HG02970 (cell line): ENCODE measurements around the gene ARHGAP5.
"Not testable (repeated sequence)": the region's sequence is repeated elsewhere in the genome, so short reads cannot be mapped to it uniquely, and the experiment has no call there.

Experiments
- ATAC-seq: cut with Tn5 transposase; IDR thresholded peaks from one replicate; pipeline ENCODE4 v1.9.1; 2021; ENCODE audit warnings: mild to moderate bottlenecking, moderate library complexity, moderate number of reproducible peaks; ENCODE audit not compliant: unreplicated experiment, low FRiP score

The ARHGAP5 gene

DNA sequence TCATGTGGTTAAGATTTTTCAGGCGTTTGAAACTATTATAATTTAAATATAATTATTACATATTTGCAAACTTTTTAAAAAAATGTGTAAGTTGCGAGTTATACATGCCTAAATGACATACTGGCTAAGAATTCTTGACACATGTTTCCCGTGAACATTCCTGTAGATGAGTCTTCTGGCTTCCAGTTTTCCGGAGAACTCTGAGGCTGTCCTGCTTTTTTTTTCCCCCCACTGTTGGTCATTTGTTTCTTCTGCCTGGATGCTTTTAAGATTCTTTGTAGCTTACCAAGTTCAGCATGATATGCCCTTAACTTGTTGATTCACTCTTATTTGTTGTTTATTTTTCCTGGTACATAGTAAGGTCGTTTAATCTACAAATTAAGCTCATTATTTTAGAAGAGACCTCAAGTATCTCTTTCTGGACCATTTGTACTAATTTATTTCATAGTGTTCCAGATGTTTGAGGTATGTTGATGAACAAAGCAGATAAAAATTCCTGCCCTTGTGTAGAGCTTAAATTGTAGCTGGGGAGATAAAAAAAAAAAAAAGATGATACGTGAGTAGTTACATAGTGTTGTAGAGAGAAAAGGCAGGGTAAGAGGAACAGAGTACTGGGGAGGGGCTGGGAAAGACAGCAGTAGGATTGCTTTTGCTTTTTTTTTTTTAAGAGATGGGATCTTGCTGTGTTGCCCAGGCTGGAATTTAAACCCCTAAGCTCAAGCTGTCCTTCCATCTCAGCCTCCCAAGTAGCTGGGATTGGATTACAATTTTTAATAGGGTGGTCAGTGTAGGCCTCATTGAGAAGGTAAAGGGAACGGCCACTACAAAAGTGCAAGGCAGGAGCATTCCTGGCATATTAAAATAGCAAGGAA, 32.8 kb downstream of the ARHGAP5 start:
- no peak for ATAC-seq

DNA sequence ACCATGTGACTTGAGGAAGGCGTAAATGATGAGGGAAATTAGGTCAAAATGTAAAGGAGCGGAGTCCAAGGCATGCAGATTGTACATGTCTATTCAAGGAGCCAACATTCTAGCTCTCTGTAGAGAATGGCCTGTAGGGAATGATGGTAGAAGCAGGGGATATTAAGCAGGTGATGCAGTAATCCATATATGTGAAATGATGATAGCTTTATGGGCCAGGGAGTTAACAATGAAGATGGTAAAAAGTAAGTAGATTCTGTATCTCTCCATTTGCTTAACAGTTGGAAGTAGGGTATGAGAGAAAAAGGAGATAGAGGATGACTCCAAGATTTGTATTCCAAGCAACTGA, 33.4 kb downstream of the ARHGAP5 start:
- ATAC-seq, result no peak

GRCh38 chr14:32121536-32121935, 44.4 kb downstream of the ARHGAP5 start:
- ATAC-seq, result no peak

DNA sequence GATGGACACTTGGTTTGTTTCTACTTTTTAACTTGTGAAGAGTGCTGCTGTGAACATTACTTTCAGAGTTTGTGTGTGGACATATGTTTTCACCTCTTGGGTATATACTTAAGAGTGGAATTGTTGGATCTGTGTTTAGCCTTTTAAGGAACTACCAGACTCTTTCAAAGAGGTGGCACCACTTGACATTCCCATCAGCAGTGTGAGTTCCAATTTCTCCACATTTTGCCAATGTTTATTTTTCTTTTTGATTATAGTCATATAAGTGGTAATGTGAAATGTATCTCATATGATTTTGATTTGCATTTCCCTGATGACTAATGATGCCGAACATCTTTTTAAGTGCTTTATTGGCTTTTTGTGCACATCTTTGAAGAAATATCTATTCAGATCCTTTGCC, 44.8 kb downstream of the ARHGAP5 start:
- no peak for ATAC-seq

GRCh38 chr14:32126899-32127730, 50.0 kb downstream of the ARHGAP5 start:
- not testable (repeated sequence) for ATAC-seq

GRCh38 chr14:32127731-32128654, 50.9 kb downstream of the ARHGAP5 start:
- not testable (repeated sequence) for ATAC-seq

DNA sequence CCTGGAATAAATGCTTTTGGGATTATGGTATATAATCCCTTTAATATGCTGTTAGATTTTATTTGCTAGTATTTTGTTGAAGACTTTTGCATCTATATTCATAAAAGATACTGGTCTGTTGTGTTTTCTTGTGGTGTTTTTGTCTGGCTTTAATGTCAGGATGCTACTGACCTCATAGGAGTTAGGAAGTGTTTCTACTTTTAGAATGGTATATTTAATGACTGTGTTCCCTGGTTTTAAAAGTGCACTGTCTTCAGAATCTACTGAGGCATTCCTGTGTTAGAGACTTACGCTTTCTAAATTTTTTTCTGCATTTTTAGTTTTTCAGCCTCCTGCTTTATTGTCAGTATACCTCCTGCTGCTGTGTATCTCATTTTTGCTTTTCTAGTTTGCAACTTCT, 51.6 kb downstream of the ARHGAP5 start:
- no peak for ATAC-seq

GRCh38 chr14:32129124-32129523, 52.0 kb downstream of the ARHGAP5 start:
- ATAC-seq, result no peak

GRCh38 chr14:32131689-32132088, 54.6 kb downstream of the ARHGAP5 start:
- not testable (repeated sequence) for ATAC-seq

GRCh38 chr14:32134448-32135097, 57.5 kb downstream of the ARHGAP5 start:
- no peak for ATAC-seq

DNA sequence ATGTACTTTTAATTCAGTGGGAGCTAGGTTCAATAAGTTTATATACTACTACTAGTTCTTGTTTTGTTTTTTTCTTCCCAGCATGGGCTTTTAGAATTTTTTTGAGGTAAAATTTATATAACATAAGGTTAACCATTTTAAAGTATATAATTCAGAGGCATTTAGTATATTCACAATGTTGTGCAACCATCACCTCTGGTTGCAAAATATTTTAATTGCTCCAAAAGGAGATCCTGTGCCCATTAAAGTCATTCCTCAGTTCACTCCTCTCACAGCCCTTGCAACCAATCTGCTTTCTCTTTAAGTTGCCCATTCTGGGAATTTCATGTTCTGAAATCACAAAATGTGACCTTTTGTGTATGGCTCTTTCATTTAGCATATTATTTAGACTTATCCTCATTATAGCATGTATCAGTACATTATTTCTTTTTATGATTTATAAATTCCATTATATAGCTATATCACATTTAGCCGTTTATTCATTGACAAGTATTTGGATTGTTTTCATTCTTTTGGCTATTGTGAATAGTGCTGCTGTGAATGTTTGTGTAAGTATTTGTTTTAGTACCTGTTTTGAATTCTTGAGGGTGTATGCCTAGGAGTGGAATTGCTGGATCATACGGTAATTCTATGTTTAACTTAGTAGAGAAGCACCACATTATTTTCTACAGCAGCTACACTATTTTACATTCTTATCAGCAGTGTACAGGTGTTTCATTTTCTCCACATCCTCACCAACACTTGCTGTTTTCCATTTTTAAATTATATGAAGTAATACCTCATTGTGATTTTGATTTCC, 59.1 kb downstream of the ARHGAP5 start:
- no peak for ATAC-seq

DNA sequence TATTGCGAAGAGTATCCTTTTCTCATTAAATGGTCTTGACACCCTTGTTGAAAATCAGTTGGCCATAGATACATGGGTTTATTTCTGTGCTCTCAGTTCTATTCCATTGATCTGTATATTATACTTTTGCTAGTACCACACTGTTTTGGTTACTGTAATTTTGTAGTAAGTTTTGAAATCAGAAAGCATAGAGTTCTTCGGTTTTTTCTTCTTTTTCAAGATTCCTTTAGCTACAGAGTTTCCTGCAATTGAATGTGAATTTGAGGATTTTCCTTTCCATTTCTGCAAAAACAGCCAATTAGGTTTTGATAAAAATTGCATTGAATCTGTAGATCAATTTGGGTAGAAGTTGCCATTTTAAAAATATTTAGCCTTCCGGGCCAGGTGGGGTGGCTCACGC, 60.2 kb downstream of the ARHGAP5 start:
- ATAC-seq, result no peak

DNA sequence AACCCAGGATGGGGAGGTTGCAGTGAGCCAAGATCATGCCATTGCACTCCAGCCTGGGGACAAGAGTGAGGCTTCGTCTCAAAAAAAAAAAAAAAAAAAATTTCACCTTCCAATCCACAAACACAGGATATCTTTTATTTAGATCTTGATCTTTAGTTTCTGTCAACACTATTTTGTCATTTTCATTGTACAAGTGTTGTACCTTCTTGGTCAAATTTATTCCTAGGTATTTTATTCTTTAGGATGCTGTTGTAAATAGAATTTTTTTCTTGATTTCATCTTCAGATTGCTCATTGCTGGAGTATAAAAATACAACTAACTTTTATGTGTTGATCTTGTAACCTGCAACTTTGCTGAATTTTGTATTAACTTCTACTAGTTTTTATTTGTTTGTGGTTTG, 60.8 kb downstream of the ARHGAP5 start:
- no peak for ATAC-seq

- no peak for ATAC-seq
Observed at GRCh38 chr14:32142341-32142740, 65.2 kb downstream of the ARHGAP5 start.

- no peak for ATAC-seq
Observed at GRCh38 chr14:32142754-32143437, 65.8 kb downstream of the ARHGAP5 start.

GRCh38 chr14:32150392-32150791, 73.3 kb downstream of the ARHGAP5 start:
- no peak for ATAC-seq

GRCh38 chr14:32166029-32166428, 88.9 kb downstream of the ARHGAP5 start:
- no peak for ATAC-seq

DNA sequence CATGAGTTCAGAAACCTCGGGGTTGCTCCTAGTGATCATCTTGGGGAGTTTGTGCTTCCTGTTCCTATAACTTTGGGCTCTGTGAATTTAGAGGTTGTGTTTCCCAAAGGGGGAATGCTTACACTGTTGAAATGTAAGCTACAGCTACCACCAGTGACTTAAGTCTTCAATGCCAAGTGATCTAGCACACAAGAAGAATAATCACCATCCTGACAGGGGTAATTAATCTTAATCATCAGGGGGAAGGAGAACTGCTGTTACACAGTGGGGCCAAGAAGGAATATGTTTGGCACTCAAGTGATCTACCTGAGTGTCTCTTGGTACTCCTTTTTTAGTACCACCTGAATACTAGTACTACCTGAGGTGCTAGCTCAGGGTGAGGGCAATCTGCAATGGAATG, 89.8 kb downstream of the ARHGAP5 start:
- no peak for ATAC-seq

- ATAC-seq, result no peak
Observed at GRCh38 chr14:32167907-32168306, 90.8 kb downstream of the ARHGAP5 start.
